ENCODE measurements around the gene PTMS.

PTMS gene

DNA sequence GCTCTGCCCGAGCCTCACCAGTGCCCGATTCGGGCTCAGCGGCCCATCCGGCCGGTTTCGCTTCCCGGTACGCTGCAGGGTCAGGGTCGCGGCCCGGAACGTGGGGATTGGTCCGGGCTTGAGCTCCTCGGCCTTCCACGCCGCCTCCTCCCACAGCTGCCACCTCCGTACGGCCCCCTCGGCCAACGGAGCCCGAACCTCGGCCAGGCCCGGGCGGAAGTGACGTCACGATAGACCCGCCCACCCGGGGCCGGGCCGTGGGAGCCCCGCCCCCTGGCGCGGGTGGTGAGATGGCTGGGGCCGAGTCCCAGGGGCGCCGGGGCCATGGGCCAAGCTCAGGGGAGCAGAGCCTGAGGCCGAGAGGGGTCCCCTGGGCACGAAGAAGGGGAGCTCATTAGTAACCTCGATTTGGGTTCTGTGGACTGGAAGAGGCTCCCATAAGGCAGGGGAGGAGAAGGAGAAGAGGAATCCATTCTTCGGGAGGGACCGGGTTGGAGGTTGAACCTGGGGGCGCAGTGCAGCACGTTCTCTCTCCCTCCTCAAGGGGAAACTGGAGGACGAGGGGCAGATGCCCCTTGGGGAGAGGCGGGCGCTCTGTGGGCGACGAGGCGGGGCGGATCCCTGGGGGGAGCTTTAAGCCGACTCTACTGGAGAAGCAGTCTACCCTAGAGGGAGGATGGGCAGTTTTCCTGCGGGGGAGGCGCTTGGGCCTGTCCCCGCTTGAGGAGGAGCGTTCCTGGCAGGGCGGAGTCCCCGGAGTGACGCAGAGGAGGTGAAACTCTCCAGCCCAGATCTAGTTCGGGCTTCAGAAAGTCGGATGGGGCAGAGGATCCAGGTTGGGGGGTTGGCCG lies 13.0 kb upstream of the PTMS start, which contains the start of gene MLF2:
Gene MLF2, minus strand, starts transcription at position 221 of the 851 bp plus-strand sequence. CDS start 807 bp downstream, outside the sequence.
- DNase-seq: peak; percentile 96

- no peak for DNase-seq
Measured at GRCh38 chr12:6753772-6754356, 12.3 kb upstream of the PTMS start.

DNA sequence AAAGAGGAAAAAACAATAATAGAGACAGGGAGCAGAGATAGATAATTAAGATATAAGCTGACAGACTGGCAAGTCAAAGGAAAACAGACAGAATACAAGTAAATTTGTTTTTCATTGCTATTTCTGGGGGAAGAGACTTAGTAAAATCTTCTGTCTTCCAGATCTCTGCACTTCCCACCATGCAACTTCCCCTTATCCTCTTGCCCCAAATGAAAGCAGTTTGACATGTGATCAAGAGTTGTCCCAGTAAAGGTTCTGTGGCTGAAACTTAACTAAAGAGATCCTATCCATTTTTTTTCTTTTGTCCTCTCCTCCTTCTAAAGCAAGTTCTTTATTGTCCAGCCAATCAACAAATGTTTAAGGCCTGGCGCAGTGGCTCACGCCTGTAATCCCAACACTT lies 11.8 kb upstream of the PTMS start:
- DNase-seq: no peak

DNA sequence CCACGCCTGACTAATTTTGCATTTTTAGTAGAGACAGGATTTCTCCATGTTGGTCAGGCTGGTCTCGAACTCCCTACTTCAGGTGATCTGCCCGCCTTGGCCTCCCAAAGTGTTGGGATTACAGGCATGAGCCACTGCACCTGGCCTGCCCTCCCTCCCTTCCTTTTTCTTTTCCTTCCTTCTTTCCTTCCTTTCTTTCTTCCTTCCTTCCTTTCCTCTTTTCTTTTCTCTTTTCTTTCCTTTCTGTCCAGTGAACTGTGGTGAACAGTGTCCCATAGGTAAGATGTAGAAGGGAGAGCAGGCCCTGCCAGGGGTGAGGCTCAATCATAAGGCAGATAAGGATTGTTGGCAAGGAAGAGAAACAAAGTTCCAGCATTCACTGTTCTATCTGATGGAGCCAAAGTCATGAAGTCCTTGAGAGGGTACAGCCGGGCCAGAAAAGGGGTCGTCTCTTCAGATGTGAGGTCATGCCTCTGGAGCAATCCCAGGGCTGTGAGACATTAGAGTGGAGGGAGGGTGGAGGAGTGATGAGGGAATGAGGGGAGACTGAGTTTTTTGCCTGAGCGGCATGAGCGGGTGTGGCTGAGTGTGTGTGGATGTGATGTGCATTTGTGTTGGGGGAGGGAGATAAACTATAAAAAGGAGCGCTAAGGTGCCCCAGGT lies 9.0 kb upstream of the PTMS start:
- DNase-seq: no peak

DNA sequence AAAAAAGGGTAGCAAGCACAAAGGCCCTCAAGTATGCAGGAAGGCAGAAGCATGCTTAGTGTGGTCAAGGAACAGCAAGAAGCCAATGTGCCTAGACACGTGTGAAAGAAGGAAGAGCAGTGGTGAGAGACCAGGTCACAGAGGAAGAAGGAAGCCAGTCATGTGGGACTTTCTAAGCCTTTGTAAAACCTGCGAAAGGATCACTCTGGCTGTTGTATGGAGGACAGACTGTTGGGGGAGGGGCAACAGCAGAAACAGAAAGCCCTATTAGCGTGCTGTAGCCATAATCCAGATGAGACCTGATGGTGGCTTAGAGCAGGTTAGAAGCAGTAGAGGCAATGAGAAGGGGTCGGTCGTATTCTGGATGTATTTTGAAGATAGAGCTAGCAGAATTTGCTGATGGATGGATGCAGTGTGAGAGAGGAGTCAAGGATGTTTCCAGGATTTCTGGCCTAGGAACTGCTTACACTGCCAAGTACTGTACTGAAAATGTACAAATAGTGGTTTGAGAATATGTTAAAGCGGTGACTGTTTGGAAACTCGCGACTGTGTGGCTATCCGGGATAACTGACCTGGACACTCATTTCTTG lies 7.6 kb upstream of the PTMS start:
- no peak for DNase-seq

GRCh38 chr12:6759741-6760140 lies 6.4 kb upstream of the PTMS start:
- no peak for DNase-seq

DNA sequence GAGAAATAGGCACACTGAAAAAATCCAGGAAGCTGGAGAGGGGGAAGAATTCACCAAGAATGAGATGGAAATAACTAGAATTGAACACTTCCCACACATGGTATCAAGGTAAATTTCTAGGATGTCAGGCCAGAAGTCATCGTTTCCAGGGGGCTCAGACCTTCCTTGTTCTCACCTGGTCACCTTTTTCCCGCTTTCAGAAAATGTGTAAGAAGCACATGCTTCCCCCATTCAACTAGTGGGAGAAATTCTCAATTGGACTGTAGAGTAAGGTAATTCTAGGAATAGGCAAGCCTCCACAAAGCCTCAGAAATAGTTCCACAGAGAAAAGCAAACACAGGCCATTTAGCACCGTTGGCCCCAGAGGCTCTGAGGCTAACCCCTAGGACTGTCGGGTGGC lies 2.8 kb upstream of the PTMS start:
- no peak for DNase-seq

GRCh38 chr12:6764011-6764828 lies 1.9 kb upstream of the PTMS start:
- no peak for DNase-seq

- DNase-seq: no peak
Measured at GRCh38 chr12:6765048-6765633, 1.0 kb upstream of the PTMS start.

DNA sequence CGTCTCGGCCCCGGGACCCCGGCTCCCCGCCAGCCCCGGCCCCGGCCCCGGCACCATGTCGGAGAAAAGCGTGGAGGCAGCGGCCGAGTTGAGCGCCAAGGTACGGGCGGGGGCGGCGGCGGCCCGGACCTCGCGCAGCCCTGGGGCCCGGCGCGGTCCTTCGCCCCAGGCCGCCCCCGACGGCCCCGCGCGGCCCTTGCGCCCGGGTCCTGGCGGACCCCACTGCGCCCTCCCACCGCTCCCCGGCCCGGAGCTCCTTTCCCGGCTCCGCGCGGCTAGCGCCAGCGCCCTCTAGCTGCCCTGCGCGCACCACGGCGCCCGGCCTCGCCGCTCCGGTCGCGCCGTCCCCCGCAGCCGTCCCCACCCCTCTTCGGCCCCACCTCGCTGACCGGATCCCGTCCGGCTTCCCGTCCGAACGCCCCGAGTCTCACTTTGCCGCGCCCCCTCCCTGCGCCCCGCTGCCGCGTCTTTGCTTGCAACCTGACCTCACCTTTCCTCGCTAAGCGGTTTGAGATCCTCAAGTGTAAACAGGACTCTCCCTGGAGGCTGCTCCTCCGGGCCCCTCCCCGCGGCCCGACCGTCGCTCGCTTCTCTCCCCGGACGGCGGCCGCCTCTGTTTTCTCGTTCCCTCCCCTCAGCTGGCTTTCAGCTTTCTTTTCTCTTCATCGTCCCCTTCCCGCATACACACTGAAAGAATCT lies 637 bp downstream of the PTMS start:
- peak; percentile 51 for DNase-seq

DNA sequence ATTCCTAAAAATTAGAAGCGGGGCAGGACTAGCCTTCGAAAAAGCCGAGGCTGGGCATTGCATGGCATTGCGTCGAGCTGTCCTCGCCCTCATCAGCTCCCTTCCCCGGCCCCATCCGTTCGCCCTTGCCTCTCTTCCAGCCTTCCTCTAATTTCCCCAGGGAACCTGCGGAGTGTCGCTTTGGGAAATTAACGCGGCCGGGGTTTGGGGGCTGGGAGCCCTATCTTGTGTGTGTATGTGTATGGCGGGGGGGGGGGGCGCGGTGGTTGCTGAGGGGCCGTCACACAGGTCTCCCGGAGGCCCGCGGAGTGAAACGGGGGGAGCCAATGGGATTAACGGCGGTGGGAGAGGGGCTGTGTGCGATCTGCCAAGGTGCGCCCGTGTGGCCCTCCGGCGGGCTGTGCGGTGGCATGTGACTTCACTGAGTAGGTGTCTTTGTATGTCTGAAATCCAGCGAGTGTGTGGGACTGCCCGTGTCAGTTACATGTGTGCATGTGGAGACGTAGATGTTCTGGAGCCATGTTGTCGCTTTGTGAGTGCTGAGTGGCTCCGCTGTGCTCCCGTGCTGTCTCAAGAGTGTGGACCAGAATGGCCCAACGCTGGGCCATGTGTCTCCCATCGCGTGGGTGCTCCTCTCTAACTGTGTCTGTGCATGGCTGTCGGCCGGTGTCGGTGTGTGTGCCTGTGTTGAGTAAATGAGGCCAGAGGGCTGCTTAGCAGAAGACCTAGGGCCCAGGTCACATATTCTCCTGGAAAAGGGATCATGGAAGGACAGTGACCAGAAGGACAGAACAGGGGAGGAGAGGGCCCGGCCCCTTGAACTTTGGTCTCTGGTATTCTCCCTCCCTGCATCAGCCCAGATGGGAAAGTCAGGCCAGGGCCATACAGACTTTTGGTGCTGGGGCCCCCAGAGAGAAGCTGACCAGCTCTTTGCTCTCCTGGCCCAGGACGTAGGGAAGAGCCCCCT lies 1.5 kb downstream of the PTMS start:
- DNase-seq: no peak

DNA sequence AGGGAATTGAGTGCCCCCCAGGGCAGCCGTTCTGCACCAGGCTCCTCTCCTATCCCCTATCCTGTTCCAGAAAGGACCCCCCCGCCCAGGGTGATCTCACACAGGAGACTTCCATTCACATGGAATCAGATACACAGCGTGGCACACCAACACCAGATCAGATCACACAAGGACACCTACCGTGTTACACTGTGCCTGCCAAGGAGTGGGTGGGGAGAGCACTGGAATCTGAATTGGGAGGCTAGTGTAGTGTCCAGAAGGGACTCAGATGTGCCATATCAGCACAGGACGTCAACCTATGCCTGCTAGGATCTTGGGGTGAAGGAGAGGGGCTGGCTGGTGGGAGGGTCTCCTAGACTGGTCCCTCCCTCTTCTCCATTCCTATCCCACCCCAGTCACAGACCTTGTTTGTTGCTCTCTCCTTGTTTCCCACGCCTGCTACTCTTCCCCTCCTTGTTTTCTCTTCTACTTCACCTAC lies 2.3 kb downstream of the PTMS start:
- no peak for DNase-seq

- no peak for DNase-seq
Measured at GRCh38 chr12:6768990-6769389, 2.8 kb downstream of the PTMS start.

GRCh38 chr12:6769666-6770065 lies 3.5 kb downstream of the PTMS start:
- no peak for DNase-seq

DNA sequence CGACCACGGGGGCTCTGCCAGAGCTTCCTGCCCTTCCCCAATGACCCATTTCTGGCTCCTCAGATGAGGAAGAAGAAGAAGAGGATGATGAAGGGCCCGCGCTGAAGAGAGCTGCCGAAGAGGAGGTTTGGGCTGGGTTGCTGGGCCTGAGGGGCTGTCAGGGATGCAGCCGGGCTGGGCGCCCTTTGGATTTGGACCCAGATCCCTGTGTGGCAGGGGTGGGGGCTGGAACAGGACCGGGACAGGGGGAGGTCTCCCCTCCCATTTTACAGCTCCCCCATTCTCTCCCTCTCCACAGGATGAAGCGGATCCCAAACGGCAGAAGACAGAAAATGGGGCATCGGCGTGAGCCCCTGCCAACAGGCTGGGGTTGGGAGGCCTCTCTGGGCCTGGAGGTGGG lies 3.9 kb downstream of the PTMS start:
- no peak for DNase-seq

GRCh38 chr12:6770600-6770999 lies 4.4 kb downstream of the PTMS start:
- no peak for DNase-seq

DNA sequence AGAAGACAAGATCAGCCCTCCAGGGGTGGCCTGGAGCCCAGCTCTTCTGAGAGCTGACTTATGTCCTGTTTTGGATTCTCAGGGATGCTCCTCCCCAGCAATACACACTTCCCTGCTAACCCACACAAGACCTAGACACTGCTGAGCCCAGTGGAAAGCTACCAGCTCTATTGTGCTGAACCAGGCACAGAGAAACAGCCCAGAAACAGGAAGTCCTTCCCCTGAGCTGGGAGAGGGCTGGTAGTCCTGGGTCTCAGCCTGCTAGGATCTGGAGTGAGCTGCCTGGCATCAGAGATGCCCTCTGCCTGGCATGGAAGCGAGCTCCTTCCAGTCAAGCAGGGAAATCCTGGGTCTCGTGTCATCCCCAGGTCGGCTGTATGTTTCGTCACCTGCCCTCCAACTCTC lies 4.9 kb downstream of the PTMS start:
- no peak for DNase-seq

DNA sequence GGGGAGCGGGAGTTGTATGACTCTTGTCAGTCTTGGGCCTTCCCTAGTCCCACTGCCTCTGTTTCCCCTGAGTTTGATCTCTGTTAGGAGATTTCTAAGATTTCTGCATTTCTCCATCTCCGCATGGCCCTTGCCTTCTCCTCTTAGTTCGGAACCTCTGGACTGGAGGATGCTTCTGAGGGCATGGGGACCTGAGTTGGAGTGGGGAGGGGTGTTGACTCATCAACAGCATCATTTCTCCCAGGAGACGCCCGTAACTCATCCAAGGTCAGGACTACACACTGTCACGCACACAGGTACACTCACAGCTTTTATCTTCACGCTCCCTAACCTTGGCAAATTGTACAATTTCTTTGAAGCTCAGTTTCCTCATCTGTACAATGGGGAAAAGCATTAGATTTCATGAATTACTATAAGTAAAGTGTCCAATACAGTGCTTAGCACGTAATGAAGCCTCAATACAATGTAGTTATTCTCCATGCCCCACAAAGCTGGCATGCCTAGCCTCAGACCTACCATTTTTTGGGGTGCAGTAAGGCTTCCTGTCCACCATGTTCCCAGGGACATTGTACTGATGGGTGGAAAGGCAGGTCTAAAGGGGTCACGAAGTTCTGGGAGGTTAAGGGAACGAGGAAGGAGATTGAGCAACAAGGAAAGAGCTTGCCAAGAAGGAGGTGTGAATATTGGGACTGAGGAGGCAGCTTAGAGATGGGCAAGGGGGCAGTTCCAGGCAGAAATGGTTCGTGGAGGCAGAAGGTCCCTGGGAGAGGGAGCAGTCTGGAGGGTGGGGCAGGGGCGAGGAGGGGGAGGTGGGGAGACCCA lies 5.6 kb downstream of the PTMS start:
- DNase-seq: no peak

DNA sequence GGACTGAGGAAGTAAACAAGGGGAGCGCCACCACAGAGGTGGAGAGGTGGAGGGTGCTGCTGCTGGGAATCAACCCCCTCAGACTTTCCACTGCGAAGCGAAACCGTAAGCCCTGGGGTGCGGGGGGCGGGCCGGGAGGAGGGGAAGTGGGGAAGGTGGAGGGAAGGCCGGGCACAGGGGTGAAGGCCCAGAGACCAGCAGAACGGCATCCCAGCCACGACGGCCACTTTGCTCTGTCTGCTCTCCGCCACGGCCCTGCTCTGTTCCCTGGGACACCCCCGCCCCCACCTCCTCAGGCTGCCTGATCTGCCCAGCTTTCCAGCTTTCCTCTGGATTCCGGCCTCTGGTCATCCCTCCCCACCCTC lies 6.2 kb downstream of the PTMS start, which contains the start of gene LAG3:
Gene LAG3, plus strand, starts transcription at position 190 of the 365 bp plus-strand sequence. CDS start 333 bp downstream, outside the sequence.
- DNase-seq: no peak

Data from activated effector memory CD4-positive, alpha-beta T cell treated with Interleukin-2 at 50 U/mL for 16 hours (primary cell).